Gastrocnemius medialis (tissue), 4 donors: Measurements from ENCODE around the gene ITPK1. TPM values are rescaled to one million over a fixed set of nuclear protein-coding genes. Genes with fewer than 3 reads are reported as not detected.

Experiments
- ATAC-seq, 2 donors: fragments of 150-250 bp; one replicate each; pipeline ENCODE4 v1.9.1; 2016
- DNase-seq, 2 donors: peaks; one replicate each; pipeline ENCODE4 v3.0.0-alpha.2; 2019
- H3K27ac ChIP-seq, 4 donors: fragments of 200-600 bp; sonication (generic); 1 replicate in 1 of 4; 2 replicates in 3 of 4; pipeline ENCODE4 v1.5.1; 2016 to 2018; ENCODE audit warnings: mild to moderate bottlenecking in 2 of 4, moderate library complexity in 1 of 4
- H3K27me3 ChIP-seq, 3 donors: fragments of 200-600 bp; sonication (generic) in 2 of 3; 1 replicate in 1 of 3; 2 replicates in 2 of 3; pipeline versions ENCODE4 v1.5.1 to v1.6.0; 2016 to 2019; ENCODE audit warnings: mild to moderate bottlenecking in 1 of 3, moderate library complexity in 1 of 3
- H3K36me3 ChIP-seq, 2 donors: fragments of 200-600 bp; sonication (generic) in 1 of 2; one replicate each; pipeline ENCODE4 v1.5.1; 2017 to 2018
- H3K4me1 ChIP-seq, 2 donors: fragments of 200-600 bp; sonication (generic) in 1 of 2; one replicate each; pipeline ENCODE4 v1.5.1; 2016 to 2017; ENCODE audit warnings: mild to moderate bottlenecking in 2 of 2
- H3K4me3 ChIP-seq, 4 donors: fragments of 200-600 bp; sonication (generic) in 3 of 4; 1 replicate in 1 of 4; 2 replicates in 3 of 4; pipeline ENCODE4 v1.5.1; 2016 to 2019; ENCODE audit warnings: mild to moderate bottlenecking in 2 of 4
- H3K9me3 ChIP-seq, 3 donors: fragments of 200-600 bp; sonication (generic) in 2 of 3; 1 replicate in 1 of 3; 2 replicates in 2 of 3; pipeline ENCODE4 v1.5.1; 2016 to 2019
- POLR2A ChIP-seq, 2 donors: fragments of 450-650 bp; IDR thresholded peaks; one replicate each; pipeline ENCODE4 v1.6.1; 2017; ENCODE audit warnings: antibody characterized with exemption in 2 of 2, mild to moderate bottlenecking in 2 of 2, moderate library complexity in 2 of 2
- in situ Hi-C, 4 donors: fragments of 200-750 bp; cut with MboI; loops; one replicate each; pipeline versions ENCODE4 v1.15.0 to v1.8.0; 2017; ENCODE audit warnings: low sequenced_read_pairs in 4 of 4
- intact Hi-C: fragments of 100-400 bp; cut with DNase I; formaldehyde crosslinking; loops from one replicate; pipeline ENCODE4 v1.15.1; 2023; ENCODE audit warnings: low total_unique reads
- total RNA-seq, 4 donors: library from RNA; depleted of rRNA; stranded (reverse); fragments of >200 nt; gene quantifications; one replicate each; pipeline versions ENCODE4 v1.1.0 to v1.2.3, GENCODE V29; 2016
- TF ChIP-seq, protein P1 (sequence below), 5 experiments: fragments of 450-650 bp in 3 of 5; fragments of 200-600 bp in 2 of 5; sonication (generic) in 2 of 5; IDR thresholded peaks in 4 of 5; conservative IDR thresholded peaks in 1 of 5; 1 replicate in 4 of 5; 2 replicates in 1 of 5; pipeline ENCODE4 v1.5.1; 2016 to 2019; ENCODE audit warnings: antibody characterized with exemption in 5 of 5, mild to moderate bottlenecking in 3 of 5, moderate library complexity in 3 of 5

ITPK1 gene
- total RNA-seq, 4 donors from 2014 or later, result 49.7 to 80.1 (median 53.6) TPM

DNA sequence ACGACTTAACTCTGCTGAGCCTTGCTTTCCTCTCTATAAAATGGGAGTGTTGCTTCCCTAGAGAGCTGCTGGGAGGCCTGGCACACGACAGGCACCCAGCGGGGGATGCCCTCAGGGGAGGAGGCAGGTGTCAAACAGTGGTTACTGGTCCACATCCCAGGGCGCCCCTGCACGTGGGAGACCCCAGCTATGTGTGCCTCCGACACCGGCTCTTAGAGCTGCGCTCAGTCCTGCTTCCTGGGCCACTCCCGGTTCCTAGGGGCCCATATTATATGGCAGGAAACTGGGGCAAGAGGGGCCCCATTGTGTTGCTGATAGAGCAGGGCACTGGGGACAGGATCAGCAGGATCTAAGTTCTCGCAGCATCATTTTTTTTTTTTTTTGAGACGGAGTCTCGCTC is 145.5 kb downstream of the ITPK1 start:
- no peak overlapping the region for H3K4me3 ChIP-seq
- DNase-seq (no peak), ATAC-seq (no peak)
- H3K9me3 ChIP-seq, result no peaks in the 10 kb centered on the region
- no peak overlapping the region for H3K27ac ChIP-seq
- no peaks in the 10 kb centered on the region for H3K36me3 ChIP-seq
- H3K27me3 ChIP-seq, result no peaks in the 10 kb centered on the region
- no peaks in the 10 kb centered on the region for H3K4me1 ChIP-seq
- TF ChIP-seq, protein P1, sequence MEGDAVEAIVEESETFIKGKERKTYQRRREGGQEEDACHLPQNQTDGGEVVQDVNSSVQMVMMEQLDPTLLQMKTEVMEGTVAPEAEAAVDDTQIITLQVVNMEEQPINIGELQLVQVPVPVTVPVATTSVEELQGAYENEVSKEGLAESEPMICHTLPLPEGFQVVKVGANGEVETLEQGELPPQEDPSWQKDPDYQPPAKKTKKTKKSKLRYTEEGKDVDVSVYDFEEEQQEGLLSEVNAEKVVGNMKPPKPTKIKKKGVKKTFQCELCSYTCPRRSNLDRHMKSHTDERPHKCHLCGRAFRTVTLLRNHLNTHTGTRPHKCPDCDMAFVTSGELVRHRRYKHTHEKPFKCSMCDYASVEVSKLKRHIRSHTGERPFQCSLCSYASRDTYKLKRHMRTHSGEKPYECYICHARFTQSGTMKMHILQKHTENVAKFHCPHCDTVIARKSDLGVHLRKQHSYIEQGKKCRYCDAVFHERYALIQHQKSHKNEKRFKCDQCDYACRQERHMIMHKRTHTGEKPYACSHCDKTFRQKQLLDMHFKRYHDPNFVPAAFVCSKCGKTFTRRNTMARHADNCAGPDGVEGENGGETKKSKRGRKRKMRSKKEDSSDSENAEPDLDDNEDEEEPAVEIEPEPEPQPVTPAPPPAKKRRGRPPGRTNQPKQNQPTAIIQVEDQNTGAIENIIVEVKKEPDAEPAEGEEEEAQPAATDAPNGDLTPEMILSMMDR (IDR thresholded peaks at IDR 0.05 in 4 of 5, conservative IDR thresholded peaks at IDR 0.05 in 1 of 5), result no peak
- TF ChIP-seq POLR2A (IDR thresholded peaks at IDR 0.05), result no peak
- intact Hi-C loops (no loop called here), in situ Hi-C loops (no loop called here)

GRCh38 chr14:92969871-92970270 is 145.9 kb downstream of the ITPK1 start:
- no peaks in the 10 kb centered on the region for H3K36me3 ChIP-seq
- H3K9me3 ChIP-seq, result no peaks in the 10 kb centered on the region
- no peak overlapping the region for H3K27ac ChIP-seq
- ATAC-seq (no peak), DNase-seq (no peak)
- no peaks in the 10 kb centered on the region for H3K27me3 ChIP-seq
- H3K4me3 ChIP-seq, result no peak overlapping the region
- intact Hi-C loops (no loop called here), in situ Hi-C loops (no loop called here)
- no peak for TF ChIP-seq POLR2A (IDR thresholded peaks at IDR 0.05)
- TF ChIP-seq, protein P1 (IDR thresholded peaks at IDR 0.05 in 4 of 5, conservative IDR thresholded peaks at IDR 0.05 in 1 of 5), result no peak
- H3K4me1 ChIP-seq, result no peaks in the 10 kb centered on the region

DNA sequence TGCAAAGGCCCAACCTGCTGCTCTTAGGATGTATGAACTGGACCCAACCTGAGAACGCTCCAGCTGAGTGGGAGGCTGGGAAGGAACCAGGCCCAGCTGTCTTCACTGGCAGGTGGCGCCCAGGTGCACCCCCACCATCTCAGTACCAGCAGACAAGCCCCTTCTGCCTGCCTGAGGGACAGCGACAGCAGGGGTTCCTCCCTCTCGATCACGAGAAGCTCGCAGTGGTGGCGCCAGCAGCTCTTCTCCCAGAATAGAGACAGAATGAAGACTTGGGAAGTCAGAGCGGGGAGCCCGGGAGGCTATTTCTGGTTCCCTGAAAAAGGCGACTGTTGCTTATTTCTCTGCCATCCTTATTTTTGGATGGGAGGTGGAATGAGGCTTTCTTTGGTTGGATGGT is 146.3 kb downstream of the ITPK1 start:
- TF ChIP-seq POLR2A (IDR thresholded peaks at IDR 0.05), result no peak
- TF ChIP-seq, protein P1 (IDR thresholded peaks at IDR 0.05 in 4 of 5, conservative IDR thresholded peaks at IDR 0.05 in 1 of 5), result no peak
- H3K4me1 ChIP-seq, result no peaks in the 10 kb centered on the region
- no peak overlapping the region for H3K27ac ChIP-seq
- in situ Hi-C loops, result no loop called here
- ATAC-seq (no peak), DNase-seq (no peak)
- H3K4me3 ChIP-seq, result no peak overlapping the region
- H3K36me3 ChIP-seq, result no peaks in the 10 kb centered on the region
- H3K27me3 ChIP-seq, result no peaks in the 10 kb centered on the region
- intact Hi-C loops, result no loop called here
- no peaks in the 10 kb centered on the region for H3K9me3 ChIP-seq

- Histone ChIP-seq H3K9me3 (no peaks in the 10 kb centered on the region), H3K27me3 (no peaks in the 10 kb centered on the region), H3K36me3 (no peaks in the 10 kb centered on the region), H3K4me1 (no peaks in the 10 kb centered on the region), H3K4me3 (no peak overlapping the region), H3K27ac (no peak overlapping the region)
- in situ Hi-C loops (no loop called here), intact Hi-C loops (no loop called here)
- TF ChIP-seq POLR2A (IDR thresholded peaks at IDR 0.05), result no peak
- DNase-seq, result no peak
- no peak for ATAC-seq
Observed at GRCh38 chr14:92968291-92969020, 147.3 kb downstream of the ITPK1 start.

DNA sequence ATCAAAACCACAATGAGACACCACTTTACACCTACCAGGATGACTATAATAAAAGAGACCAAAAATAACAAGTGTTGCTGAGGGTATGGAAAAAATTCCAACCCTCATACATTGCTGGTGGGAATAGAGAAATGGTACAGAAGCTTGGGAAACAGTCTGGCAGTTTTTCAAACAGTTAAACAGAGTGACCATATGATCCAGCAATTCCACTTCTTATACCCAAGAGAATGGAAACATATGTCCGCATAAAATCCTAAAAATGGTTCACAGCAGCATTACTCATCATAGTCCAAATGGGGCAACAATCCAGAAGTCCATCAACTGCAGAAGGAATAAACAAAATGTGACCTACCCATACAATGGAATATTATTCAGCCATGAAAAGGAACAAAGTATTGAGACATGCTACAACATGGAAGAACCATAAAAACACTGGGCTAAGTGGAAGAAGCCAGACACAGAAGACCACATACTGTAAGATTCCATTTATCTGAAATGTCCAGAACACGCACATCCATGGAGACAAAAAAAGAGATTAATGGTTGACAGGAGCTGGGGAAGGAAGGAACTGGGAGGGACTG is 148.3 kb downstream of the ITPK1 start:
- DNase-seq, result no peak
- H3K4me3 ChIP-seq, result no peak overlapping the region
- no peaks in the 10 kb centered on the region for H3K9me3 ChIP-seq
- no peak overlapping the region for H3K27ac ChIP-seq
- in situ Hi-C loops, result no loop called here
- TF ChIP-seq, protein P1 (IDR thresholded peaks at IDR 0.05 in 4 of 5, conservative IDR thresholded peaks at IDR 0.05 in 1 of 5), result no peak
- TF ChIP-seq POLR2A (IDR thresholded peaks at IDR 0.05), result no peak
- H3K36me3 ChIP-seq, result no peaks in the 10 kb centered on the region
- no peaks in the 10 kb centered on the region for H3K4me1 ChIP-seq
- ATAC-seq, result no peak
- H3K27me3 ChIP-seq, result no peaks in the 10 kb centered on the region
- intact Hi-C loops, result no loop called here
